WTC11 (cell line): ENCODE results near the gene TMEM62.
A peak's percentile ranks its signal among the peaks of the same experiment; 100 is the strongest.

Experiments used
- CBFB ChIP-seq: sonication (generic); formaldehyde crosslinking; IDR thresholded peaks from 2 replicates; pipeline ENCODE4 v1.8.1; 2022; ENCODE audit warnings: mild to moderate bottlenecking, low read depth, missing genetic modification reagents
- CTCF ChIP-seq: fragments of 200-600 bp; IDR thresholded peaks from 2 replicates; pipeline ENCODE4 v1.8.0; 2022; ENCODE audit warnings: antibody characterized with exemption
- MXD4 ChIP-seq: fragments of 250-450 bp; sonication (Bioruptor Pico); IDR thresholded peaks from 2 replicates; pipeline ENCODE4 v1.8.0; 2021; ENCODE audit warnings: mild to moderate bottlenecking, moderate library complexity, borderline replicate concordance
- NFYB ChIP-seq: sonication (generic); formaldehyde crosslinking; conservative IDR thresholded peaks from 2 replicates; pipeline ENCODE4 v1.8.0; 2022; ENCODE audit warnings: low read depth, missing genetic modification reagents
- RELA ChIP-seq: sonication (generic); formaldehyde crosslinking; IDR thresholded peaks from 2 replicates; pipeline ENCODE4 v1.8.1; 2022; ENCODE audit warnings: missing genetic modification reagents, mild to moderate bottlenecking, borderline replicate concordance
- STAT6 ChIP-seq: sonication (generic); formaldehyde crosslinking; conservative IDR thresholded peaks from 2 replicates; pipeline ENCODE4 v1.8.1; 2023; ENCODE audit warnings: mild to moderate bottlenecking, low read depth, missing genetic modification reagents, moderate library complexity
- TEAD4 ChIP-seq: sonication (generic); formaldehyde crosslinking; IDR thresholded peaks from 2 replicates; pipeline ENCODE4 v1.8.0; 2022; ENCODE audit warnings: mild to moderate bottlenecking, missing genetic modification reagents
- ZNF232 ChIP-seq: sonication (generic); formaldehyde crosslinking; IDR thresholded peaks from 2 replicates; pipeline ENCODE4 v1.8.0; 2022; ENCODE audit warnings: mild to moderate bottlenecking, missing genetic modification reagents
- ZNF396 ChIP-seq: fragments of 250-450 bp; sonication (Bioruptor Pico); IDR thresholded peaks from 2 replicates; pipeline ENCODE4 v1.8.0; 2021; ENCODE audit warnings: mild to moderate bottlenecking, moderate library complexity, borderline replicate concordance
- TF ChIP-seq, protein P1 (sequence below): sonication (generic); formaldehyde crosslinking; IDR thresholded peaks from 2 replicates; pipeline ENCODE4 v1.8.0; 2022; ENCODE audit warnings: mild to moderate bottlenecking, missing genetic modification reagents

DNA sequence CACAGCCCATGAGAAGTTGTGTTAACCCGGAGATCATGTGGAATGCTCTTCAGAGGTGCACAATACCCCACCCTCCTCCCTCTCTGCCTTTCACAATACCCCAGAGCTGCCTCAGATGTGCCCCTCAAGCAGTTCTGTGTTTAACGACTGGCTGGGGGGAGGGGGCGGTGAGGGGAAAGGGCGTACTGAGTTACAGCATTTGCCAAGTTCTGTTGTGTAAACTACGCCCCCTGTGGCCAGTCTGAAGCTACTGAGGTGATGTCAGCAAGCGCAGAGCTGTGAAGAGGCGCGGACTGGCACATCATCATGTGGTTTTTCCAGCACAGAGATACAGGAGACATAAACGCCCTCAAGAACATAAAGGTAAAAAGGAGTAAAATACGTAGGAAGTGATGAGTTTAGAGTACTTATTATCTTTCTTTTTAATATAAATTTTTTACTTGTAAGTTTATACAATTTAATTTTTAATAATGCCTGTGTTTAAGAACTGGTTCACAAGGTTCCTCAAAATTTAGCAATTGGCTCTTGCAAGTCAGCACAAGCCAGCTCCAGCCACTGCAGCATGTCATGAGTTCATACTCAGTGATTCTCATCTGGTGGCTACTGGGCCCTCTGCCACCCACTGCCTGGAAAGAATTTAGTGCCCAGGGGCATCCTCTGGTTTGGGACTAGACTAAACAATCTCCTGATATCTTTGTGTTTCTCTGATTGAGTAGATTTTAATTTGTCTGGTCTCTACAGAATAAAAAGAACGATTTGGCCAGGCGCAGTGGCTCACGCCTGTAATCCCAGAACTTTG, 85.7 kb downstream of the TMEM62 start:
- TF ChIP-seq, protein P1, sequence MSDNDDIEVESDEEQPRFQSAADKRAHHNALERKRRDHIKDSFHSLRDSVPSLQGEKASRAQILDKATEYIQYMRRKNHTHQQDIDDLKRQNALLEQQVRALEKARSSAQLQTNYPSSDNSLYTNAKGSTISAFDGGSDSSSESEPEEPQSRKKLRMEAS (CRISPR knock-in tag): no peak
- TF ChIP-seq NFYB (CRISPR knock-in tag) (no peak), ZNF396 (no peak), CBFB (no peak), TEAD4 (CRISPR knock-in tag) (no peak), RELA (no peak), MXD4 (CRISPR knock-in tag) (no peak), CTCF (peak; percentile 67), STAT6 (CRISPR knock-in tag) (no peak), ZNF232 (CRISPR knock-in tag) (no peak)
